ENCODE data around the gene MAFF. TPM values are rescaled to one million over a fixed set of nuclear protein-coding genes. Genes with fewer than 3 reads are reported as not detected.

The MAFF gene
- total RNA-seq = 2.5 TPM

GRCh38 chr22:38201711-38202436 is at the start of gene MAFF:
Gene MAFF (plus strand): TSS chr22:38201994. CDS start chr22:38213854, 11,860 bp downstream.

GRCh38 chr22:38181453-38182200 is 20.2 kb upstream of the MAFF start, which contains the start of gene PLA2G6:
Gene PLA2G6 (minus strand): TSS chr22:38181830. CDS start chr22:38169426, 12,404 bp downstream.

Small RNA genes within 50 kb of the gene (small RNA-seq; reads per million reads assigned to genes)
- 0.13 reads per million for gene RN7SL704P

Other genes with a start within 250 kb of the MAFF start
- gene C22orf23, start 248.4 kb upstream of the MAFF start, total RNA-seq = 1.4 TPM
- gene POLR2F, start 248.3 kb upstream of the MAFF start, total RNA-seq = 37.4 TPM
- 6.2 TPM for gene SOX10, start 217.4 kb upstream of the MAFF start, total RNA-seq
- 39.2 TPM for gene PICK1, start 144.6 kb upstream of the MAFF start, total RNA-seq
- gene SLC16A8, start 117.8 kb upstream of the MAFF start, total RNA-seq = 2.1 TPM
- 0.69 TPM for gene BAIAP2L2, start 91.3 kb upstream of the MAFF start, total RNA-seq
- 16.8 TPM for gene PLA2G6, start 20.2 kb upstream of the MAFF start, total RNA-seq
- gene TMEM184B, start 71.0 kb downstream of the MAFF start, total RNA-seq = 21.0 TPM
- 154 TPM for gene CSNK1E, start 115.4 kb downstream of the MAFF start, total RNA-seq